ENCODE results near the gene C16orf90. TPM values are rescaled to one million over a fixed set of nuclear protein-coding genes. Genes with fewer than 3 reads are reported as not detected.

C16orf90 gene
- total and polyA plus RNA-seq, 4 donors = not detected

DNA sequence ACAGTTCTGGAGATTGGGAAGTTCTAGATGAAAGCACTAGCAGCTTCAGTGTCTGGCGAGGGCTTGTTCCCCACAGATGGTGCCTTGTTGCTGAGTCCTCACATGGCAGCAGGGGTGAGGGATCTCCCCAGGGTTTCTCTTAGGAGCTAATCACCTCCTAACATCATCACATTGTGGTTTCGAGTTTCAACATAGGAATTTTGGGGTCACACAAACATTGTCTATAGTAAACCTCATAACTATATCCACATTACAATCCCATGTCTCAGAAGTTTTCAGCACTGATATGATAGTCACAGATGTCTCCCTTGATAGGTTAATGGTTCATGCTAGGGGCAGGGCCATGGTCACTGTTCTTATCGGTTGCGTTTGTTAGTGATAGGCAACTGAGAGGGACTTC is 19.3 kb upstream of the C16orf90 start:
- DNase-seq (ENCODE audit: low spot score) = no peak
- Histone ChIP-seq H3K36me3 (ENCODE audit: control insufficient read depth in 4 of 4, insufficient read depth in 3 of 4, low read depth in 1 of 4, low read length in 3 of 4) (peaks cover 6 to 58% (median 37%) of the 10 kb centered on the region in 4 donors), H3K9me3 (ENCODE audit: control insufficient read depth in 4 of 4, low read length in 3 of 4) (no peaks in the 10 kb centered on the region), H3K27me3 (ENCODE audit: control insufficient read depth in 4 of 4, insufficient read depth in 4 of 4, low read length in 3 of 4) (no peaks in the 10 kb centered on the region), H3K9ac (ENCODE audit: low read depth in 1 of 2, low read length in 2 of 2) (no peak overlapping the region), H3K27ac (ENCODE audit: low read depth in 1 of 2, low read length in 2 of 2) (no peak overlapping the region), H3K4me3 (ENCODE audit: low read depth in 1 of 3, low read length in 3 of 3) (no peak overlapping the region), H3K4me1 (ENCODE audit: control insufficient read depth in 4 of 4, insufficient read depth in 4 of 4, low read length in 3 of 4) (no peaks in the 10 kb centered on the region)
- TF ChIP-seq HNF4G (IDR thresholded peaks at IDR 0.05) = no peak
- no peak for TF ChIP-seq FOXA1 (IDR thresholded peaks at IDR 0.05)
- no peak for TF ChIP-seq RXRA (IDR thresholded peaks at IDR 0.05)
- TF ChIP-seq YY1 (IDR thresholded peaks at IDR 0.05) = no peak
- no peak for TF ChIP-seq HNF4A (conservative IDR thresholded peaks at IDR 0.05)
- TF ChIP-seq, protein P1, sequence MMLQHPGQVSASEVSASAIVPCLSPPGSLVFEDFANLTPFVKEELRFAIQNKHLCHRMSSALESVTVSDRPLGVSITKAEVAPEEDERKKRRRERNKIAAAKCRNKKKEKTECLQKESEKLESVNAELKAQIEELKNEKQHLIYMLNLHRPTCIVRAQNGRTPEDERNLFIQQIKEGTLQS (IDR thresholded peaks at IDR 0.05) = no peak
- WGBS = 98% methylated on average over 4 of the region's 4 CpGs

DNA sequence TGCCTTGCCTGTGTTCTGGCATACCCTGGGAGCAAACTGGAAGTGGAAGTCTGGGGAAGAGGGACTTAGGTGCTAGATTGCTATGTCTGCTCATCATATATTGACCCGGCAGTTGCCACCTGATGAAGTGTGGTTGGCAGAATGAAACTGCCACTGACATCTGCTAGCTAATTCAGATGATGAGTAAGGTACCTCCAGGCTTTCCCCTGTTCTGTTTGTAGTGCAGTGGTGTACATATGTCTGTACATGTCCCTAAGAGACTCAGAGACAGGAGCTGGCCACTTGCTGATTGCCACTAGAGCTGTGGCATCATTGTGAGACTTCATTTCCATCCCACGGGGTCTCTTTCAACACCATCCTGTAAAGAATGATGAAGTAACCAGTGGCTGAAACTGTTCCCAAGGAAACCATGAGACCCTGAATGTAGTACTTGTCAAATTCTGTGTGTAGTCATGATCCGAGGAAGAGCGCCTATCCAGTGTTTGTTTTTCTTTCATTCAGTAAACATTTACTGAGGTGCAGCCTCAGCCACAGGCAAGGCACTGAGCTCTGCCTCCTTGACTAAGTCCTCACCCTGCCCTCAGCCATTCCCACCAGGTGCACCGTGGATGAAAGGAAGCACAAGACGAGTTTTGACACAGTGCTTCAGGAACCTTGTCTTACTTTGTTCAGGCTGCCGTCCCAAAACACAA is 18.7 kb upstream of the C16orf90 start:
- 83% methylated on average over 7 of the region's 7 CpGs for WGBS
- TF ChIP-seq SP1 (IDR thresholded peaks at IDR 0.05) (no peak), HNF4A (conservative IDR thresholded peaks at IDR 0.05) (no peak), YY1 (IDR thresholded peaks at IDR 0.05) (no peak), EGR1 (IDR thresholded peaks at IDR 0.05; ENCODE audit: low read depth in 2 of 2) (no peak), TAF1 (conservative IDR thresholded peaks at IDR 0.05) (no peak), JUND (IDR thresholded peaks at IDR 0.05) (no peak), RAD21 (IDR thresholded peaks at IDR 0.05) (no peak), RXRA (IDR thresholded peaks at IDR 0.05) (no peak), GABPA (IDR thresholded peaks at IDR 0.05 in 1 of 2, conservative IDR thresholded peaks at IDR 0.05 in 1 of 2) (no peak), FOXA1 (IDR thresholded peaks at IDR 0.05) (no peak)
- TF ChIP-seq, protein P2, sequence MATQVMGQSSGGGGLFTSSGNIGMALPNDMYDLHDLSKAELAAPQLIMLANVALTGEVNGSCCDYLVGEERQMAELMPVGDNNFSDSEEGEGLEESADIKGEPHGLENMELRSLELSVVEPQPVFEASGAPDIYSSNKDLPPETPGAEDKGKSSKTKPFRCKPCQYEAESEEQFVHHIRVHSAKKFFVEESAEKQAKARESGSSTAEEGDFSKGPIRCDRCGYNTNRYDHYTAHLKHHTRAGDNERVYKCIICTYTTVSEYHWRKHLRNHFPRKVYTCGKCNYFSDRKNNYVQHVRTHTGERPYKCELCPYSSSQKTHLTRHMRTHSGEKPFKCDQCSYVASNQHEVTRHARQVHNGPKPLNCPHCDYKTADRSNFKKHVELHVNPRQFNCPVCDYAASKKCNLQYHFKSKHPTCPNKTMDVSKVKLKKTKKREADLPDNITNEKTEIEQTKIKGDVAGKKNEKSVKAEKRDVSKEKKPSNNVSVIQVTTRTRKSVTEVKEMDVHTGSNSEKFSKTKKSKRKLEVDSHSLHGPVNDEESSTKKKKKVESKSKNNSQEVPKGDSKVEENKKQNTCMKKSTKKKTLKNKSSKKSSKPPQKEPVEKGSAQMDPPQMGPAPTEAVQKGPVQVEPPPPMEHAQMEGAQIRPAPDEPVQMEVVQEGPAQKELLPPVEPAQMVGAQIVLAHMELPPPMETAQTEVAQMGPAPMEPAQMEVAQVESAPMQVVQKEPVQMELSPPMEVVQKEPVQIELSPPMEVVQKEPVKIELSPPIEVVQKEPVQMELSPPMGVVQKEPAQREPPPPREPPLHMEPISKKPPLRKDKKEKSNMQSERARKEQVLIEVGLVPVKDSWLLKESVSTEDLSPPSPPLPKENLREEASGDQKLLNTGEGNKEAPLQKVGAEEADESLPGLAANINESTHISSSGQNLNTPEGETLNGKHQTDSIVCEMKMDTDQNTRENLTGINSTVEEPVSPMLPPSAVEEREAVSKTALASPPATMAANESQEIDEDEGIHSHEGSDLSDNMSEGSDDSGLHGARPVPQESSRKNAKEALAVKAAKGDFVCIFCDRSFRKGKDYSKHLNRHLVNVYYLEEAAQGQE (IDR thresholded peaks at IDR 0.05) = no peak
- TF ChIP-seq, protein P1 (IDR thresholded peaks at IDR 0.05) = no peak
- Histone ChIP-seq H3K4me1 (ENCODE audit: control insufficient read depth in 4 of 4, insufficient read depth in 4 of 4, low read length in 3 of 4) (no peaks in the 10 kb centered on the region), H3K36me3 (ENCODE audit: control insufficient read depth in 4 of 4, insufficient read depth in 3 of 4, low read depth in 1 of 4, low read length in 3 of 4) (peaks cover 5 to 56% (median 37%) of the 10 kb centered on the region in 4 donors), H3K27me3 (ENCODE audit: control insufficient read depth in 4 of 4, insufficient read depth in 4 of 4, low read length in 3 of 4) (no peaks in the 10 kb centered on the region), H3K9ac (ENCODE audit: low read depth in 1 of 2, low read length in 2 of 2) (no peak overlapping the region), H3K9me3 (ENCODE audit: control insufficient read depth in 4 of 4, low read length in 3 of 4) (no peaks in the 10 kb centered on the region), H3K4me3 (ENCODE audit: low read depth in 1 of 3, low read length in 3 of 3) (no peak overlapping the region), H3K27ac (ENCODE audit: low read depth in 1 of 2, low read length in 2 of 2) (no peak overlapping the region)
- DNase-seq (ENCODE audit: low spot score) = no peak

All from liver (tissue), 9 donors.